Measurements from ENCODE around the gene BICC1. TPM values are rescaled to one million over a fixed set of nuclear protein-coding genes. Genes with fewer than 3 reads are reported as not detected.

Gene BICC1
- total RNA-seq, 1 experiment from 2014 or later = 118 TPM

- no peak for TF ChIP-seq CTCF (IDR thresholded peaks at IDR 0.05; ENCODE audit: insufficient read depth in 1 of 2, low read depth in 1 of 2, low read length in 1 of 2, severe bottlenecking in 1 of 2, unreplicated experiment in 1 of 2)
- CTCF ChIA-PET = interaction anchor here (1.0 to 1.2 kb wide), 2 partner anchors 172 to 221 kb away, joined by 3 read pairs; no protein-coding TSS in a partner anchor
- no peak overlapping the region for H3K4me3 Mint-ChIP-seq (ENCODE audit: unreplicated experiment)
- H3K4me1 Mint-ChIP-seq (ENCODE audit: low read depth, unreplicated experiment) = peaks cover 48% of the 10 kb centered on the region
- Histone ChIP-seq H3K27me3 (replicated peaks; ENCODE audit: control insufficient read depth, insufficient read depth, low read length) (no peaks in the 10 kb centered on the region), H3K9me3 (no peaks in the 10 kb centered on the region), H3K36me3 (ENCODE audit: control insufficient read depth, insufficient read depth, low read length) (no peaks in the 10 kb centered on the region), H3K4me1 (peaks cover 40% of the 10 kb centered on the region), H3K4me3 (ENCODE audit: low read depth, low read length) (no peak overlapping the region)
- POLR2A ChIA-PET = interaction anchor here (0.5 kb wide), 1 partner anchor 226 kb away, joined by 12 read pairs; no protein-coding TSS in a partner anchor
- no peaks in the 10 kb centered on the region for H3K27me3 Mint-ChIP-seq (ENCODE audit: insufficient read depth, unreplicated experiment)
- no peak for DNase-seq
- no TSS peak for BruUV-seq (replicated peaks)
- no peaks in the 10 kb centered on the region for H3K9me3 Mint-ChIP-seq (ENCODE audit: unreplicated experiment)
- no peaks in the 10 kb centered on the region for H3K36me3 Mint-ChIP-seq (ENCODE audit: insufficient read depth, unreplicated experiment)
- intact Hi-C loops (cut with micrococcal nuclease; ENCODE audit: unreplicated experiment) = no loop called here
- no peak overlapping the region for H3K27ac Mint-ChIP-seq (ENCODE audit: unreplicated experiment)
Measured at GRCh38 chr10:58780476-58780875, 267.8 kb downstream of the BICC1 start.

GRCh38 chr10:58781873-58782488, 269.3 kb downstream of the BICC1 start:
- peak in 1 of 2 experiments; percentile 78 for DNase-seq

More at GRCh38 chr10:58781873-58782488, 269.3 kb downstream of the BICC1 start:
- POLR2A ChIA-PET = no interaction called here
- CTCF ChIA-PET = interaction anchor here (0.6 to 2.6 kb wide), 6 partner anchors 29 to 368 kb away, joined by 3 to 6 read pairs (median 3); no protein-coding TSS in a partner anchor
- BruUV-seq (replicated peaks) = no TSS peak
- intact Hi-C loops (cut with micrococcal nuclease; ENCODE audit: unreplicated experiment) = loop anchor here (1.0 to 2.0 kb wide), 10 partner anchors 63 to 840 kb away; no protein-coding TSS in a partner anchor
- H3K27me3 Mint-ChIP-seq (ENCODE audit: insufficient read depth, unreplicated experiment) = no peaks in the 10 kb centered on the region
- H3K4me1 ChIP-seq = peaks cover 31% of the 10 kb centered on the region
- H3K4me3 ChIP-seq (ENCODE audit: low read depth, low read length) = no peak overlapping the region
- H3K4me3 Mint-ChIP-seq (ENCODE audit: unreplicated experiment) = no peak overlapping the region
- H3K27ac Mint-ChIP-seq (ENCODE audit: unreplicated experiment) = peak overlapping the region; percentile 60
- peaks cover 5% of the 10 kb centered on the region for H3K36me3 Mint-ChIP-seq (ENCODE audit: insufficient read depth, unreplicated experiment)
- peaks cover 38% of the 10 kb centered on the region for H3K4me1 Mint-ChIP-seq (ENCODE audit: low read depth, unreplicated experiment)
- no peaks in the 10 kb centered on the region for H3K9me3 ChIP-seq
- peak; percentile 71 to 83 for TF ChIP-seq CTCF (IDR thresholded peaks at IDR 0.05; ENCODE audit: insufficient read depth in 1 of 2, low read depth in 1 of 2, low read length in 1 of 2, severe bottlenecking in 1 of 2, unreplicated experiment in 1 of 2)
- no peaks in the 10 kb centered on the region for H3K36me3 ChIP-seq (ENCODE audit: control insufficient read depth, insufficient read depth, low read length)
- H3K9me3 Mint-ChIP-seq (ENCODE audit: unreplicated experiment) = no peaks in the 10 kb centered on the region
- H3K27me3 ChIP-seq (replicated peaks; ENCODE audit: control insufficient read depth, insufficient read depth, low read length) = no peaks in the 10 kb centered on the region
